HS-5 (cell line): ENCODE measurements around the gene RAB36.

ENCODE experiments used
- DNase-seq: peaks from one replicate; pipeline ENCODE4 v3.0.0-alpha.2; 2012; ENCODE audit warnings: low read depth

Gene RAB36

GRCh38 chr22:23137905-23138561, 7.2 kb upstream of the RAB36 start:
- no peak for DNase-seq

GRCh38 chr22:23138584-23139435, 6.5 kb upstream of the RAB36 start:
- no peak for DNase-seq

GRCh38 chr22:23140385-23140784, 4.9 kb upstream of the RAB36 start:
- DNase-seq: no peak

- DNase-seq: no peak
These were observed 2.7 kb upstream of the RAB36 start for GRCh38 chr22:23142546-23143105.

GRCh38 chr22:23143119-23143518, 2.2 kb upstream of the RAB36 start:
- no peak for DNase-seq

- no peak for DNase-seq
These were observed 845 bp upstream of the RAB36 start for GRCh38 chr22:23144432-23144831.

GRCh38 chr22:23145878-23146470, 697 bp downstream of the RAB36 start:
- DNase-seq: no peak

- no peak for DNase-seq
These were observed 1.4 kb downstream of the RAB36 start for GRCh38 chr22:23146478-23147205.

- no peak for DNase-seq
These were observed 2.5 kb downstream of the RAB36 start for GRCh38 chr22:23147617-23148387.

- no peak for DNase-seq
These were observed 4.5 kb downstream of the RAB36 start for GRCh38 chr22:23149743-23150238.

- DNase-seq: no peak
These were observed 5.5 kb downstream of the RAB36 start for GRCh38 chr22:23150762-23151161.

GRCh38 chr22:23151827-23152226, 6.5 kb downstream of the RAB36 start:
- DNase-seq: no peak

- DNase-seq: no peak
These were observed 7.2 kb downstream of the RAB36 start for GRCh38 chr22:23152238-23153114.

GRCh38 chr22:23153994-23154393, 8.7 kb downstream of the RAB36 start:
- DNase-seq: no peak

GRCh38 chr22:23154461-23154860, 9.2 kb downstream of the RAB36 start:
- DNase-seq: no peak

- DNase-seq: no peak
These were observed 9.9 kb downstream of the RAB36 start for GRCh38 chr22:23155143-23155542.

GRCh38 chr22:23155831-23156230, 10.6 kb downstream of the RAB36 start:
- no peak for DNase-seq

- DNase-seq: no peak
These were observed 11.0 kb downstream of the RAB36 start for GRCh38 chr22:23156286-23156685.

GRCh38 chr22:23157560-23158515, 12.6 kb downstream of the RAB36 start:
- DNase-seq: no peak
